Measurements from ENCODE around the gene CARM1.
"Not testable (repeated sequence)": the region's sequence is repeated elsewhere in the genome, so short reads cannot be mapped to it uniquely, and the experiment has no call there.

The CARM1 gene

GRCh38 chr19:10870955-10871603, at the start of gene CARM1:
Gene CARM1 (plus strand): TSS chr19:10871553. CDS start chr19:10871703, 150 bp downstream.
- DNase-seq = peak; percentile 85

- no peak for DNase-seq
Measured at GRCh38 chr19:10823690-10824089, 47.7 kb upstream of the CARM1 start.

GRCh38 chr19:10826231-10826630, 45.1 kb upstream of the CARM1 start:
- DNase-seq = no peak

- no peak for DNase-seq
Measured at GRCh38 chr19:10826846-10827245, 44.5 kb upstream of the CARM1 start.

- no peak for DNase-seq
Measured at GRCh38 chr19:10828981-10829821, 42.2 kb upstream of the CARM1 start.

- DNase-seq = no peak
Measured at GRCh38 chr19:10829967-10830366, 41.4 kb upstream of the CARM1 start.

- DNase-seq = no peak
Measured at GRCh38 chr19:10830370-10830769, 41.0 kb upstream of the CARM1 start.

- DNase-seq = no peak
Measured at GRCh38 chr19:10830931-10831779, 40.2 kb upstream of the CARM1 start.

GRCh38 chr19:10831987-10832938, 39.1 kb upstream of the CARM1 start:
- DNase-seq = no peak

GRCh38 chr19:10832939-10833296, 38.4 kb upstream of the CARM1 start:
- DNase-seq = no peak

- no peak for DNase-seq
Measured at GRCh38 chr19:10835089-10835753, 36.1 kb upstream of the CARM1 start.

GRCh38 chr19:10835754-10836478, 35.4 kb upstream of the CARM1 start, which contains the start of gene TMED1:
Gene TMED1 (minus strand): TSS chr19:10836212. CDS start chr19:10836191, 21 bp downstream.
- peak; percentile 87 for DNase-seq

- DNase-seq = peak; percentile 75
Measured at GRCh38 chr19:10836479-10837330, 34.6 kb upstream of the CARM1 start.

- DNase-seq = not testable (repeated sequence)
Measured at GRCh38 chr19:10837649-10838048, 33.7 kb upstream of the CARM1 start.

GRCh38 chr19:10838377-10838776, 33.0 kb upstream of the CARM1 start:
- DNase-seq = no peak

- no peak for DNase-seq
Measured at GRCh38 chr19:10839114-10840050, 32.0 kb upstream of the CARM1 start.

- no peak for DNase-seq
Measured at GRCh38 chr19:10842788-10843187, 28.6 kb upstream of the CARM1 start.

GRCh38 chr19:10846500-10847202, 24.7 kb upstream of the CARM1 start:
- no peak for DNase-seq
